Omental fat pad (tissue), 4 donors: ENCODE results near the gene PALMD. TPM values are rescaled to one million over a fixed set of nuclear protein-coding genes. Genes with fewer than 3 reads are reported as not detected.

Source experiments
- ATAC-seq: fragments of 150-250 bp; one replicate; pipeline ENCODE4 v1.9.1; 2016; ENCODE audit warnings: mild to moderate bottlenecking, moderate library complexity; ENCODE audit not compliant: low FRiP score
- DNase-seq: peaks from one replicate; pipeline ENCODE4 v3.0.0-alpha.2; 2019; ENCODE audit warnings: low spot score
- total RNA-seq, 4 donors: library from RNA; depleted of rRNA; stranded (reverse); fragments of >200 nt; gene quantifications; one replicate each; pipeline ENCODE4 v1.1.0, GENCODE V29; 2016
- TF ChIP-seq, protein P1 (sequence below), 3 donors: fragments of 450-650 bp; IDR thresholded peaks; one replicate each; pipeline ENCODE4 v1.5.1; 2016 to 2017; ENCODE audit warnings: antibody characterized with exemption in 3 of 3, mild to moderate bottlenecking in 3 of 3, moderate library complexity in 2 of 3

The PALMD gene
- total RNA-seq, 4 donors from 2014 or later, result 86.2 to 235 (median 136) TPM

DNA sequence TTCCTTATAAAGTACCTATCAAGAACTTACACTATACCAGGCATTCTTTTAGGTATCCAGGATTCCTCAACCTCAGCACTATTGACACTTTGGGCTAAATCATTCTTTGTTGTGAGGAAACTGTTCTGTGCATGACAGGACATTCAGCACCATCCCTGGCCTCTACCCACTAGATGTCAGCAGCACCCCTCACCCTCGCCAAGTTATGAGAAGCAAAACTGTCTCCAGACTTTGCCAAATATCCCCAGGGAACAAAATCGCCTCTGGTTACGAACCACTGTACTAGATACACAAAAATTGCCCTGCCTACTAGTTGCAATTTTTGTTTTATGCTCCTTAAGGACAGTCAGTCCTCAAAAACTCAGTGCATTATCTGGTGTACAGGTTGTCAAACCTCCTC lies 35.7 kb downstream of the PALMD start:
- DNase-seq (no peak), ATAC-seq (no peak)
- TF ChIP-seq, protein P1, sequence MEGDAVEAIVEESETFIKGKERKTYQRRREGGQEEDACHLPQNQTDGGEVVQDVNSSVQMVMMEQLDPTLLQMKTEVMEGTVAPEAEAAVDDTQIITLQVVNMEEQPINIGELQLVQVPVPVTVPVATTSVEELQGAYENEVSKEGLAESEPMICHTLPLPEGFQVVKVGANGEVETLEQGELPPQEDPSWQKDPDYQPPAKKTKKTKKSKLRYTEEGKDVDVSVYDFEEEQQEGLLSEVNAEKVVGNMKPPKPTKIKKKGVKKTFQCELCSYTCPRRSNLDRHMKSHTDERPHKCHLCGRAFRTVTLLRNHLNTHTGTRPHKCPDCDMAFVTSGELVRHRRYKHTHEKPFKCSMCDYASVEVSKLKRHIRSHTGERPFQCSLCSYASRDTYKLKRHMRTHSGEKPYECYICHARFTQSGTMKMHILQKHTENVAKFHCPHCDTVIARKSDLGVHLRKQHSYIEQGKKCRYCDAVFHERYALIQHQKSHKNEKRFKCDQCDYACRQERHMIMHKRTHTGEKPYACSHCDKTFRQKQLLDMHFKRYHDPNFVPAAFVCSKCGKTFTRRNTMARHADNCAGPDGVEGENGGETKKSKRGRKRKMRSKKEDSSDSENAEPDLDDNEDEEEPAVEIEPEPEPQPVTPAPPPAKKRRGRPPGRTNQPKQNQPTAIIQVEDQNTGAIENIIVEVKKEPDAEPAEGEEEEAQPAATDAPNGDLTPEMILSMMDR (IDR thresholded peaks at IDR 0.05), result no peak

DNA sequence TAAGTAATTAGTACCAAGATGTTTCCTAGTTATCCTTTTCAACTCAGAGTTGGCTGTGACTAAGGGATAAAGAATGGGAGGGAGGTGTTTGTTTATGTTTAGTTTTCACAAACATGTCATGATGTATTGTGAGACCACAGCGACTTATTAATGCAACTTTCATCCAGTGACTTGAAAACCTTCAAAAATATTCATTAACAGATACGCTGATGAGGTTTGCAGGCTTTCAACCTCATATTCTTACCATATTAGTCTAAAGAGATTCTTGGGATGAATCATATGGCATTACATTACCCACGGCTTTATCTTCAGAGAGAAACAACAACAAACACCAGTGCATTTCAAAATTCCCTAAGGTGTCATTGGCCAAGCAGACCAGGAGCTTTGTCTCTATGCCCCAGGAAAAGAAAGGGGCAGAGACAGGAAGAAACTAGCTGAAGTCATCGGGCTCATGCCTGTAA lies 36.4 kb downstream of the PALMD start:
- ATAC-seq (no peak), DNase-seq (no peak)
- TF ChIP-seq, protein P1 (IDR thresholded peaks at IDR 0.05), result no peak

DNA sequence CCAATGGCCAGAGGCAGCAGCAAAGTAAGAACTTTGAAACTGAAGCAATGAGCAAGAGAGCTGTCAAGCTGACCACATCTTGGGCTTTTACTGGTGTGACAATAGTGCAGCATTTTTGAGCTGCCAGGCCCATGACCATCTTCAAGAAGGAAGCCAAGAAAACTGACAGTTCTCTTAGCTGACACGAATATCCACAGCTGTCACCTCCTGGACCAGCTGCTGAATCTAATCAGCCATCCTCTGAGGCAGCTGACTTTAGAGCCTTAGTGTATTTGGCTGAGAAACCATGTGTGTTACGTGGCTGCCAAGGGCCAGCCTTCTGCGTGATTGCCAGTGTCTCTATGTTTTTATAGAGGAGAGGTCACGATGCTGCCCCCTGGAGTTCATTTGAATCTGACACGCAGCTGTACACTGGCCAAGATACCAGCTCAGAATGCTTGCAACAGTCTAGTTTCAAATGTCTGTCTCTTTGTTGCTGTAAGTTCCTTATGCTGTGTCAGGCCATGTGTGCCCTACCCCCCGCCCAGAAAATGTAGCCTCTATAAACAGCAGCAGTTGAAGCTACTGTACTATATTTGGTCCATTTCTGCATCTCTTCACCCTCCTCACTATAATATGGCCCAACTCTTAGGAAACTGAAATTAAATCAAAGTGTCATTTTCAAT lies 39.7 kb downstream of the PALMD start:
- ATAC-seq (peak; percentile 92), DNase-seq (peak; percentile 38)
- TF ChIP-seq, protein P1 (IDR thresholded peaks at IDR 0.05), result no peak

DNA sequence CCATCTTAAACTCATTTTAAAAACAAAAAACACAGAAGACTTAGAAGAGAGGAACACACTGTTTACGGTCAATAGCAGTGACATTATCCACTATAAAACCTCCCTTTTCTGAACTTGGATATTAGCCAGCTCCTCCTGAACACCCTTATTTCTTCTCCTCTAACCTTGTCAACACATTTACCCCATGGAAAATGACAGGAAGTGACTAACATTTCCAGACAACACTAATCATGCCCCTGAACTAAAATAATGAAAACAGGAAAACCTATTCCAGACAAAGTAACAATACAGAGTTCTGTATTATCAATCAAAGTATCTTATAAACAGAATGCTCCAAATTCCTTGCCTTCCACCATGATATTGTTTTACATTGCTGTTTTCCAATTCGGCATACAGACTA lies 45.3 kb downstream of the PALMD start:
- no peak for DNase-seq
- ATAC-seq, result no peak
- TF ChIP-seq, protein P1 (IDR thresholded peaks at IDR 0.05), result no peak

DNA sequence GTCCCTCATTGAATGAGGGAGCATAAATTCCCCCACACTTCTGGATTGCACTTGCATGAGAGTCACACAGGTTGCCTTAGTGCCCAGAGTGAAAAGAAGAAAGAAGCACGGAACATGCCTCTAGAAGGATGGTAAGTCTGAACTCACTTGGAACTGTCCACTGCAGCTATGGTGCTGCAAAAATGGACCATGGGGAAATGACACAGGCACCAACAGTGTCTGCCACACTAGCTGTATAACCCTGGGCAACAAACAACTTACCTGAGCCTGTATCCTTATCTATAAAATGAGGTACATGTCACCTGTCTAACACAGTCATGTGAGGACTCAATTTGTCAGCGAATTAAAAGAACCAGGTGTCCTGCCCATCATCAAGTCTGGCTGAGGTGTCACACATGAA lies 50.7 kb downstream of the PALMD start:
- TF ChIP-seq, protein P1 (IDR thresholded peaks at IDR 0.05), result no peak
- ATAC-seq (no peak), DNase-seq (no peak)

DNA sequence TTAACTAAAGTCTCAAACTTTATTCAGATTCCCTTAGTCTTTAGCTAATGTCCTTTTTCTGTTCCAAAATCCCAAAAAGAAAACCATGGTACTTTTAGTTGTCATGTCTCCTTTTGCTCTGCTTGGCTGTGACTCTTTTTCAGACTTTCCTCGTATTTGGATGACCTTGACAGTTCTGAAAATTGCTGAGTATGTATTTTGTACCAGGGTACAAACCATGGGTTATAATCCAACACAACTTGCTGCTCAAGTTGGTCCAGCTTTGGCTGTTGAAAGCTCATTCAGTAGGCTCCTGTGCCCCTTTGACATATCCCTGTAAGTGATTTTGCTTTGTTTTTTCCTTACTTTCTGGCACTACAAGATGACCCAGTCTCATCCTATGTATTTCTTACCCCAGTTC lies 51.7 kb downstream of the PALMD start:
- no peak for ATAC-seq
- TF ChIP-seq, protein P1 (IDR thresholded peaks at IDR 0.05), result no peak
- no peak for DNase-seq

DNA sequence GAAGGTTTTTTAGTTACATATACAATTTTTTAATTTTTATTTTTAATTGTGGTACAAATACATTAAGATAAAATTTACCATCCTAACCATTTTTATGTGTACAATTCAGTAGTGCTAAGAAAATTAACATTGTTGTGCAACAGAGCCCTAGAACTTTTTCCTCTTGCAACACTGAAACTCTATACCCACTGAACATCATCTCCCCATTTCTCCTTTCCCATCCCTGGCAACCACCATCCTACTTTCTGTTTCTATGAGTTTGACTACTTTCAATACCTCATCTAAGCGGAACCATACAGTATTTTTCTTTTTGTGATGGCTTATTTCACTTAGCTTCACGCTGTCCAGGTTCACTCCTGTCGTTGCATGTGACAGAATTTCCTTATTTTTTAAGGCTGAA lies 54.1 kb downstream of the PALMD start:
- DNase-seq (no peak), ATAC-seq (no peak)
- TF ChIP-seq, protein P1 (IDR thresholded peaks at IDR 0.05), result no peak
